GM21576 (cell line): ENCODE results near the gene TBATA.

ENCODE experiments used
- ATAC-seq: cut with Tn5 transposase; IDR thresholded peaks from one replicate; pipeline ENCODE4 v1.9.1; 2021; ENCODE audit warnings: mild to moderate bottlenecking, moderate library complexity; ENCODE audit not compliant: unreplicated experiment

TBATA gene

GRCh38 chr10:70763567-70763966 is 21.6 kb downstream of the TBATA start:
- no peak for ATAC-seq

- no peak for ATAC-seq
Measured at GRCh38 chr10:70762441-70763175, 22.6 kb downstream of the TBATA start.

- ATAC-seq: no peak
Measured at GRCh38 chr10:70761727-70762350, 23.3 kb downstream of the TBATA start.

GRCh38 chr10:70761031-70761601 is 24.1 kb downstream of the TBATA start:
- ATAC-seq: no peak

- ATAC-seq: no peak
Measured at GRCh38 chr10:70760271-70760787, 24.8 kb downstream of the TBATA start.

- no peak for ATAC-seq
Measured at GRCh38 chr10:70759781-70760180, 25.4 kb downstream of the TBATA start.

GRCh38 chr10:70758757-70759514 is 26.2 kb downstream of the TBATA start:
- ATAC-seq: no peak

GRCh38 chr10:70757856-70758255 is 27.3 kb downstream of the TBATA start:
- no peak for ATAC-seq

GRCh38 chr10:70756700-70757360 is 28.3 kb downstream of the TBATA start:
- ATAC-seq: no peak

GRCh38 chr10:70753841-70754621 is 31.1 kb downstream of the TBATA start:
- no peak for ATAC-seq

GRCh38 chr10:70753026-70753663 is 32.0 kb downstream of the TBATA start:
- ATAC-seq: no peak

- ATAC-seq: no peak
Measured at GRCh38 chr10:70752571-70752970, 32.6 kb downstream of the TBATA start.

GRCh38 chr10:70751991-70752390 is 33.2 kb downstream of the TBATA start:
- no peak for ATAC-seq

GRCh38 chr10:70751356-70751755 is 33.8 kb downstream of the TBATA start:
- ATAC-seq: no peak

GRCh38 chr10:70750156-70750703 is 34.9 kb downstream of the TBATA start:
- no peak for ATAC-seq

GRCh38 chr10:70749756-70750155 is 35.4 kb downstream of the TBATA start:
- no peak for ATAC-seq

- no peak for ATAC-seq
Measured at GRCh38 chr10:70748801-70749573, 36.2 kb downstream of the TBATA start.

GRCh38 chr10:70748305-70748704 is 36.9 kb downstream of the TBATA start:
- ATAC-seq: no peak
